Measurements from ENCODE around the gene LTBP1.

DNA sequence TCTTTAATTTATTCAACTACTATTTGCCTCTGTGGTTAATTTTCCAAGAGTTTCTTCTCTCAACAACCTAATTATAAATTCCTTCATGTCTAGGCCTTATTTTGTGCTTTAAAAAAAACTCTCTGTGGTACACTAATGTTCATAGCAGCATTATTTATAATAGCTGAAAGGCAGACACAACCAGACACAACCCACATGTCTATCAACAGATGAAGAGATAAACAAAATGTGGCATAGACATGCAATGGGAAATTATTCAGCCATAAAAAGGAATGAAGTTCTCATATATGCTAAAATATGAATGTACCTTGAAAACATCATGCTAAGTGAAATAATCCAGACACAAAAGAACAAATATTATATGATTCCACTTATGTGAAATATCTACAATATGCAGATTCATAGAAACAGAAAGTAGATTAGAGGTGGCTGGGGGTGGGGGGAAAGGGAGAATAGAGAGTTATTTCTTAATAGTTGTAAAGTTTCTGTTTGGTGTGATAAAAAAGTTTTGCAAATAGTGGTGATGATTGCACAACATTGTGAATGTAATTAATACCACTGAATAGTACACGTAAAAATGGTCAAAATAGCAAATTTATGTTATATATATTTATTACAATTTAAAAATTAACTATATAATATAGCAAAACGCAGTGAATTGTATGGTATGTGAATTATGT is 501.6 kb downstream of the LTBP1 start:
- TF ChIP-seq CTCF (IDR thresholded peaks at IDR 0.05) (no peak), POLR2A (IDR thresholded peaks at IDR 0.05) (no peak)
